IMR-90 (cell line): Measurements from ENCODE around the gene C3orf33. TPM values are rescaled to one million over a fixed set of nuclear protein-coding genes. Genes with fewer than 3 reads are reported as not detected.

Source experiments
- ATAC-seq: fragments of 200-7000 bp; cut with Tn5 transposase; 2 replicates; pipeline ENCODE4 v1.9.1; 2020; ENCODE audit warnings: low read depth, mild to moderate bottlenecking, moderate library complexity
- BruUV-seq: library from RNA; stranded (reverse); fragments of 400-500 nt; replicated peaks from 2 replicates; lab custom pipeline; 2021; lab: Mats Ljungman, UMichigan
- CTCF ChIA-PET: fragments of 300-600 bp; formaldehyde crosslinking; extraction: SDS; loops from one replicate; lab custom pipeline; 2021; ENCODE audit warnings: antibody characterized with exemption; lab: Yijun Ruan, JAX
- POLR2A ChIA-PET: fragments of 300-600 bp; sonication (Branson Sonifier 250); formaldehyde crosslinking; loops from one replicate; lab custom pipeline; 2022; ENCODE audit warnings: antibody characterized with exemption; ENCODE audit not compliant: unreplicated experiment; lab: Charles Lee
- DNase-seq: peaks from one replicate; pipeline ENCODE4 v3.0.0; 2013
- H2AFZ ChIP-seq: replicated peaks from 2 replicates; pipeline ENCODE3; 2013; ENCODE audit warnings: low read length, mild to moderate bottlenecking; ENCODE audit not compliant: poor library complexity
- H2AK5ac ChIP-seq: 2 replicates; pipeline ENCODE4 v1.6.1; 2013; ENCODE audit warnings: low read depth, low read length, inconsistent platforms
- H2AK9ac ChIP-seq: replicated peaks from 2 replicates; pipeline ENCODE3; 2013; ENCODE audit warnings: mild to moderate bottlenecking, low read depth, low read length, moderate library complexity; ENCODE audit not compliant: poor library complexity
- H2BK120ac ChIP-seq: 2 replicates; pipeline ENCODE4 v1.6.1; 2013; ENCODE audit warnings: low read depth, low read length, inconsistent platforms
- H2BK15ac ChIP-seq: 3 replicates; pipeline ENCODE4 v1.6.1; 2013; ENCODE audit warnings: low read depth, low read length, inconsistent platforms
- H2BK20ac ChIP-seq: 2 replicates; pipeline ENCODE4 v1.6.1; 2013; ENCODE audit warnings: low read depth, mild to moderate bottlenecking, inconsistent platforms, low read length, moderate library complexity
- H2BK5ac ChIP-seq: 2 replicates; pipeline ENCODE4 v1.6.1; 2013; ENCODE audit warnings: mild to moderate bottlenecking, low read depth, low read length, inconsistent platforms; ENCODE audit not compliant: poor library complexity, severe bottlenecking
- H3K14ac ChIP-seq: replicated peaks from 2 replicates; pipeline ENCODE4 v1.6.1; 2013; ENCODE audit warnings: low read depth, low read length, inconsistent platforms
- H3K18ac ChIP-seq: 2 replicates; pipeline ENCODE4 v1.6.1; 2013; ENCODE audit warnings: low read depth, low read length, control low read depth
- H3K23ac ChIP-seq: 2 replicates; pipeline ENCODE4 v1.6.1; 2013; ENCODE audit warnings: low read depth, low read length, inconsistent platforms
- H3K27ac ChIP-seq: 2 replicates; pipeline ENCODE4 v1.5.1; 2013; ENCODE audit warnings: mild to moderate bottlenecking, control low read depth, low read length; ENCODE audit not compliant: insufficient read depth
- H3K27me3 ChIP-seq: 2 replicates; pipeline ENCODE4 v1.6.1; 2013; ENCODE audit warnings: low read length; ENCODE audit not compliant: control insufficient read depth, insufficient read depth
- H3K36me3 ChIP-seq: 2 replicates; pipeline ENCODE4 v1.6.1; 2013; ENCODE audit warnings: low read length, mixed read lengths; ENCODE audit not compliant: control insufficient read depth, insufficient read depth
- H3K4ac ChIP-seq: 2 replicates; pipeline ENCODE4 v1.6.1; 2013; ENCODE audit warnings: low read depth, low read length, inconsistent platforms
- H3K4me1 ChIP-seq: 2 replicates; pipeline ENCODE4 v1.6.1; 2013; ENCODE audit warnings: low read length, mixed read lengths; ENCODE audit not compliant: control insufficient read depth, insufficient read depth
- H3K4me2 ChIP-seq: 2 replicates; pipeline ENCODE4 v1.6.1; 2013; ENCODE audit warnings: low read depth, mild to moderate bottlenecking, control low read depth, low read length, moderate library complexity
- H3K4me3 ChIP-seq: 2 replicates; pipeline ENCODE4 v1.5.1; 2013; ENCODE audit warnings: low read depth, mild to moderate bottlenecking, control low read depth, low read length, moderate library complexity; ENCODE audit not compliant: insufficient read depth
- H3K56ac ChIP-seq: 2 replicates; pipeline ENCODE4 v1.6.1; 2013; ENCODE audit warnings: low read length, inconsistent platforms; ENCODE audit not compliant: insufficient read depth; ENCODE audit errors: extremely low read depth
- H3K79me1 ChIP-seq, 2 experiments: 2 replicates each; pipeline ENCODE4 v1.6.1; 2013; ENCODE audit warnings: low read length in 2 of 2, inconsistent platforms in 1 of 2, low read depth in 1 of 2
- H3K9ac ChIP-seq: 2 replicates; pipeline ENCODE4 v1.6.1; 2013; ENCODE audit warnings: low read depth, low read length, control low read depth
- H3K9me1 ChIP-seq: 2 replicates; pipeline ENCODE4 v1.6.1; 2013; ENCODE audit warnings: low read length, inconsistent platforms; ENCODE audit not compliant: insufficient read depth
- H3K9me3 ChIP-seq: 2 replicates; pipeline ENCODE4 v1.6.1; 2013; ENCODE audit warnings: low read length; ENCODE audit not compliant: control insufficient read depth, insufficient read depth
- H4K20me1 ChIP-seq: 2 replicates; pipeline ENCODE4 v1.6.1; 2013; ENCODE audit warnings: low read length, inconsistent platforms; ENCODE audit not compliant: insufficient read depth
- H4K5ac ChIP-seq: 2 replicates; pipeline ENCODE4 v1.6.1; 2013; ENCODE audit warnings: mild to moderate bottlenecking, low read depth, low read length, control low read depth
- H4K8ac ChIP-seq, 2 experiments: 2 replicates each; pipeline ENCODE4 v1.6.1; 2013; ENCODE audit warnings: low read depth in 2 of 2, low read length in 2 of 2, control low read depth in 1 of 2, inconsistent platforms in 1 of 2
- H4K91ac ChIP-seq: 2 replicates; pipeline ENCODE4 v1.6.1; 2013; ENCODE audit warnings: low read depth, low read length, inconsistent platforms; ENCODE audit not compliant: insufficient read depth
- CHD1 ChIP-seq: IDR thresholded peaks from 2 replicates; pipeline ENCODE4 v1.6.1; 2012; ENCODE audit warnings: low read depth, low read length, improper control_type of control experiment
- RAD21 ChIP-seq: IDR thresholded peaks from 2 replicates; pipeline ENCODE4 v1.6.1; 2012; ENCODE audit warnings: low read length, improper control_type of control experiment
- SMC3 ChIP-seq: fragments of 150-350 bp; IDR thresholded peaks from 2 replicates; pipeline ENCODE4 v1.6.1; 2016; ENCODE audit warnings: low read depth, mild to moderate bottlenecking, antibody characterized with exemption, low read length, moderate library complexity
- WGBS, 2 experiments: methylation state at CpG; one replicate each; pipeline versions ENCODE4 v1.1.5 to v1.1.7; 2013; ENCODE audit warnings: missing lambda C conversion rate in 2 of 2; ENCODE audit not compliant: insufficient read length in 1 of 2; ENCODE audit errors: extremely low coverage in 2 of 2; 5-methylcytosine and 5-hydroxymethylcytosine counted together
- dilution Hi-C: fragments of 300-500 bp; cut with HindIII; formaldehyde crosslinking; loops from one replicate; pipeline ENCODE4 v1.14.3; 2018; ENCODE audit warnings: low sequenced_read_pairs; ENCODE audit not compliant: unreplicated experiment
- in situ Hi-C: fragments of 300-500 bp; cut with MboI; formaldehyde crosslinking; loops from 3 replicates; pipeline ENCODE4 v1.14.3; 2019; ENCODE audit warnings: low sequenced_read_pairs, inconsistent platforms, mixed read lengths
- intact Hi-C: fragments of 100-400 bp; cut with micrococcal nuclease; formaldehyde crosslinking; loops from 2 replicates; pipeline ENCODE4 v1.10.0; 2022
- polyA plus RNA-seq, 3 experiments: library from polyadenylated mRNA; depleted of rRNA; stranded (reverse); fragments of >200 nt; gene quantifications; 2 replicates each; pipeline ENCODE4 v1.2.3, GENCODE V29; 2012; ENCODE audit warnings: low replicate concordance in 1 of 3
- total RNA-seq: library from RNA; depleted of rRNA; stranded (reverse); fragments of >200 nt; gene quantifications from 2 replicates; pipeline ENCODE4 v1.2.3, GENCODE V29; 2012

The C3orf33 gene
- total and polyA plus RNA-seq, 2 of the 4 experiments (the other 2 are of a cell fraction): 0.72 to 1.2 TPM

- Histone ChIP-seq H2AK9ac (no peak overlapping the region), H3K56ac (no peak overlapping the region), H2AK5ac (no peak overlapping the region), H3K23ac (no peak overlapping the region), H2BK15ac (no peak overlapping the region), H2BK120ac (no peak overlapping the region), H3K36me3 (no peaks in the 10 kb centered on the region), H3K4me1 (no peaks in the 10 kb centered on the region; the same call in 1 of the 2 replicates), H4K20me1 (no peaks in the 10 kb centered on the region), H3K4ac (no peak overlapping the region), H3K9ac (no peak overlapping the region), H4K5ac (no peak overlapping the region), H3K9me3 (no peaks in the 10 kb centered on the region), H3K4me2 (no peak overlapping the region), H3K18ac (no peak overlapping the region), H4K8ac (no peak overlapping the region), H3K9me1 (no peaks in the 10 kb centered on the region), H3K14ac (no peak overlapping the region), H3K4me3 (no peak overlapping the region), H3K27me3 (peaks cover 39% of the 10 kb centered on the region), H3K79me1 (no peaks in the 10 kb centered on the region), H4K91ac (no peak overlapping the region), H2AFZ (no peak overlapping the region), H2BK20ac (no peak overlapping the region), H2BK5ac (no peak overlapping the region), H3K27ac (no peak overlapping the region)
- no TSS peak for BruUV-seq
- in situ Hi-C loops: no loop called here
- intact Hi-C loops: no loop called here
- DNase-seq (no peak), ATAC-seq (no peak)
- dilution Hi-C loops: no loop called here
- WGBS, 2 experiments: no CpG with 5 or more reads among the region's 3 CpGs
- no peak for TF ChIP-seq CHD1
- no peak for TF ChIP-seq SMC3
- no peak for TF ChIP-seq RAD21
- ChIA-PET CTCF (interaction anchor here (0.5 kb wide), 1 partner anchor 29 kb away, joined by 7 read pairs; no protein-coding TSS in a partner anchor), POLR2A (interaction anchor here (0.6 kb wide), 1 partner anchor 813 kb away, joined by 4 read pairs; no protein-coding TSS in a partner anchor)
Observed at GRCh38 chr3:155741101-155741500, 65.0 kb downstream of the C3orf33 start.
